Measurements from ENCODE around the gene C19orf53. TPM values are rescaled to one million over a fixed set of nuclear protein-coding genes. Genes with fewer than 3 reads are reported as not detected.
"Not testable (repeated sequence)": the region's sequence is repeated elsewhere in the genome, so short reads cannot be mapped to it uniquely, and the experiment has no call there.

The C19orf53 gene
- total RNA-seq = 45.6 TPM

DNA sequence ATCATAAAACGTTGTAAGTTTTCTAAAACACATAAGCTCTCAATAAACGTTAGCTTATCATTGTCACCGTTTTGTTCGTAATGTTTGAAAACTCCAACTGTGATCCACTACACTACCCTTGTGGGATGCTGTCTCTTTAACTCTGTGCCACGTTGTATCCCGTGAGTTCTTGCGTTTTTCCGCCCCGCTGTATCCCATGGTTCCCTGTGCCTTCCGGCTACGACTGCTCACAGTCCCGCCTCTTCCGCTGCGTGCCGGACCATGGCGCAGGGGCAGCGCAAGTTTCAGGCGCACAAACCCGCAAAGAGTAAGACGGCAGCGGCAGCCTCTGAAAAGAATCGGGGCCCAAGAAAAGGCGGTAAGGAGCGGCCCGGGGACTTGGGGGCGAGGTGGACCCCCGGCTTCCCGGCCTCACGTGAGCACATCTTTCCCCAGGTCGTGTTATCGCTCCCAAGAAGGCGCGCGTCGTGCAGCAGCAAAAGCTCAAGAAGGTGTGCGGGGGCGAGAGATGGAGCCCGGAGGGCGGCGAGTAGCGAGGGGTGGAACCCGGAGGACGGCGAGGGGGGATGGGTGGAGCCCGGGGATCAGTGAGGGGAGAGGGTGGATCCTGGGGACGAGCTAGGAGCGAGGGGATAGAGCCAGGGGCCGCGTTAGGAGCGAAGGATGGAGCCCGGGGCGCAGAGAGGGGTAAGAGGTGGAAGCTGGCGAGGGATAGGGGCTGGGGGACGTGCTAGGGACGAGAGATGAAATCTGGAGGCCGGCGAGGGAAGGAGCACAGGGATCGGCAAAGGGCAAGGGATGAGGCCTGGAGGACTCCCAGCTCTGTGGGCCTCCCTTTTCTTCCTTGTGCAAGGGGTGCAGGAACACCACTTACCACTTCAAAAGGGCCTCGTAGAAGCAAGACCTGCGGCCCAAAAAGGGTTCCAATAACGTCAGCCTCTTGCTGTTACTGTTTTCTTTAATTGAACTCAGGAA is at the start of gene C19orf53:
TSS of gene C19orf53 (plus strand) at position 240 of the 975 bp plus-strand sequence. CDS start at position 262, 22 bp downstream.
- DNase-seq = peak; percentile 97

DNA sequence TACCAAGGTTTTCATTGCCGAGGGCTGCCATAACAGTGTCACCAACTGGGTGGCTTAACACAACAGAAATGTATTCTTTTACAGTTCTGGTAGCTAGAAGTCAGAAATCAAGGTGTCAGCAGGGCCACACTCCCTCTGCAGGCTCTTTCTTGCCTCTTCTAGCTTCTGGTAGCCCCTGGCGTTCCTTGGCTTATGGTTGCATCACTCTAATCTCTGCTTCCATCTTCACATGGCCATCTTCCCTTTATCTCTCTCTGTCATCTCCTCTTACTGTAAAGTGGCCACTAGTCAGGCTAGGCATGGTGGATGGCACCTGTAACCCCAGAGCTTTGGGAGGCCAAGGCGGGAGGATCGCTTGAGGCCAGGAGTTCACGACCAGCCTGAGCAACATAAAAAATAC is 47.9 kb upstream of the C19orf53 start:
- DNase-seq = no peak

DNA sequence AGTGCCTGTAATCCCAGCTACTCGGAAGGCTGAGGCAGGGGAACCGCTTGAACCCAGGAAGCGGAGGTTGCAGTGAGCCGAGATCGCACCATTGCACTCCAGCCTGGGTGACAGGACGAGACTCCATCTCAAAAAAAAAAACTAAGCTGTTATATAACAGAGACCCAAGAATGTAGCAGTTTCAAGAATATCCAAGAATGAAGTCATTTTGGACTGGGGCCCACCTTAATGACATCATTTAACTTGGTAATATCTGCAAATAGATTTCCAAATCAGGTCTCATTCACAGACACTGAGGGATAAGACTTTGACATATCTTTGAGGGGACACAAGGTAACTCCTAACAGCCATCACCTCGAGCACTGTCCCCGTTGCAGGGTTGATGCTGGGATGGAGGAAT is 46.5 kb upstream of the C19orf53 start:
- peak; percentile 68 for DNase-seq

DNA sequence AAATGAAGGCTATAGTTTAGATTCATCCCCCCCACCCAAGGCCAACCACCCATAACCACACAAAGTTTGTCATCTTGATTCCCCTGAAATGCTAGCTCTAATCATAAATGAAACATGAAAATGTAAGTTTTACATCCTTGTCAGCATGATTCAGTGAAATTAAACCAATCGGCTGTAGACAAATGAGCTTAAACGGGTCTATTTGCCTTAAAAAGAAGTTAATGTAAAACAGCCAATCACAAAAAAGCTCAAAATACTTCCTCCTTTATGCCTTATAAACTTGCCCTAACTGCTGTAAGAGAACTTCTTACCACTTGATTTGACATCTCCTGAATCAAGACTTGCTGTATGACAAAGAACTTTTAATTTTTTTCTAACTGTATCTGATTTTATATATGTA is 44.4 kb upstream of the C19orf53 start:
- DNase-seq = no peak

DNA sequence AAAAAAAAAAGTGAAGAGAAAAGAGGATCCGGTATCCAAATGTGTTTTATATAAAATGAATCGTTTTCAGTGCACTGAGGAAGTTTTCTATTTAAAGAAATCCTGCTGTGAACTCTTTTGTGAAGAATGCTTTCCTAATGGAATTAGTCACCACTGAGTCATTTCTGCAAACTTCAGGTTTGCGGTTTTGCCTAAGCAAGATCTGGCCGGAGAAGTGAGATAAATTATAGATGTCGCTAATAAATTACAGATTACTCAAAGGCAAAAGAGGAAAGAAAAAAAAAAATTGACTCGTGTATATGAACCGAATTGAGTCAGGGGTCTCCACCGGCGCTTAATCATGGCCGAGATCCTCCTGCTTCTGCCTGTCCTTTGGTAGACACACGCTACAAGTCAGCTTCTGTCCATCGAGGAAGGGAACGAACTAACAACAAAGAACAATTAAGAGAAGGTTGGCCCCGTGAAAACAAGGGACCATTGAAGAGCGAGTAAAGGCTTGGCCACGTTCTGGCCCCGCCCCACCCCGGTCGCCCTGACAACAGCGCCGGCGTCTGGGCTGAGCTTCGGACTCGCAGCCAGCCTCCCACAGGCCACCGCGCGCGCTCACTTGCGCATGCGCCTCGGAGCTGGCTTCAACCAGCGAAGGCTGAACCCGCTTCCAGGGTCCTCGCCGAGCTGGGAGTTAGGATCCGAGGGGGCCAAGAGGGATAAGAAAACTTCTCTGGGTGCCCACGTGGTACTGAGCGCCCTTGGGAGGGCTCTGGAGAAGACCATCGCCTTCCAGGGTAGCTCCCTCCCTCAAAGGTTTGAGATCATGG is 42.9 kb upstream of the C19orf53 start:
- DNase-seq = peak; percentile 98

DNA sequence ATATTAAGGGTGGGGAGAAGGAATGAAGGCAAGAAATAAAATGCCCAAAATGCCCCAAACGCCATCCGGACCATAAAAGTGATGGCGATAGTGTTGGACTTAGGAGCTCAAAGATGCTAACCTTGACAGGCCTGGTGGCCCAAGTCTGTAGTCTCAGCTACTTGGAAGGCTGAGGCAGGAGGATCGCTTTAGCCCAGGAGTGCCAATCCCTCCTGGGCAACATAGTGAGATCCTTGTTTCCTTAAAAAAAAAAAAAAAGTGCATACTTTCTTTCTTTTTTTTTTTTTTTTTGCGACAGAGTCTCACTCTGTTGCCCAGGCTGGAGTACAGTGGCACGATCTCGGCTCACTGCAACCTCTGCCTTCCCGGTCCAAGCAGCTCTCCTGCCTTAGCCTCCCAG is 41.9 kb upstream of the C19orf53 start:
- no peak for DNase-seq

DNA sequence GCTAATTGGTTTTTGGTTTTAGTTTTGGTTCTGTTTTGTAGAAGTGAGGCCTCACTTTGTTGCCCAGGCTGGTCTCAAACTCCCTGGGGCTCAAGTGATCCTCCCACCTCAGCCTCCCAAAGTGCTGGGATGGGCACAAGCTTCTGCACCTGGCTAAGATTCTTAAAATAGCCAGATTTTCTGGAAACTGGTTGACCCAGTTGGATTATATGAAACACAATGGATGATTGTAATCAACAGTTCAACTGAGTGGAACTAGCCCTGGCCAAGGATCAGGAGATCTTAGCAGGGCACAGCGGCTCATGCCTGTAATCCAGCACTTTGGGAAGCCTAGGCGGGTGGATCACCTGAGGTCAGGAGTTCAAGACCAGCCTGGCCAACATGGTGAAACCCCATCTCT is 39.5 kb upstream of the C19orf53 start:
- no peak for DNase-seq

DNA sequence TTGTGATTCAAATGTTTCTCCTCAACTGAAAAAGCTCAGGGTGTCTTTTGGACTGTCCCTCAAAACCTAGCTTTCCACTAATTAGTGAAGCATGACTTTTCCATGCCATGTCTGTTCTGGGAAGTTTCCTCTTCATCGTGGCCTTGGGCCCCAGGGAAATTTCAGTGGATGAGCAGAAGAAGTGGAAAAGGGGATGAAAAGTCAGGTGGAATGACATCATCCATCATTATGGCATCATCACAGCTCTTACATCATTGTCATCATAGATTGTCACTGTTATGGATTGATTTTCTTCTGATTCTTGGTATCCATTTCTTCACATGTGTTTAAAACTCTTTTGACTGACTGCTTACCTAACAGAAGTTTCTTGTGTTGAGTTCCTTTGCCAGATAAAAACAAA is 36.2 kb upstream of the C19orf53 start:
- no peak for DNase-seq

DNA sequence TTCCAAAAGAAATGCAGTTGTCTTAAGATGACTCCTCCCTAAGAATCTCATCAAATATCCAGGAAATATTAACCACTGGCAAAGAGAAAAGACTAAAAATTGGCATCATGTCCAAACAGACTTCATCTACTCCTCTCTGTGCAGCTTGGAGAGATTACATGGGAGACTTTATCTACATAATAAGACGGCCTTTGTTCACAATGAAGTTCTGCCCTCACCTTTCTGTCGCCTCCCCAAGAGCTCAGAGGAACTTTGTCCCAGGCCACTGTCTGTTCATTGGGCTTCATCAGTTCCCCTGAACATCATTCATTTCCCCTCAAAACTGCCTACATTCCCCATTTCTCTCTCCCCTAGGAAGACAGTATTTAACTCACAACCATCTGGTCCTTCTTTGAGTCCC is 32.4 kb upstream of the C19orf53 start:
- no peak for DNase-seq

DNA sequence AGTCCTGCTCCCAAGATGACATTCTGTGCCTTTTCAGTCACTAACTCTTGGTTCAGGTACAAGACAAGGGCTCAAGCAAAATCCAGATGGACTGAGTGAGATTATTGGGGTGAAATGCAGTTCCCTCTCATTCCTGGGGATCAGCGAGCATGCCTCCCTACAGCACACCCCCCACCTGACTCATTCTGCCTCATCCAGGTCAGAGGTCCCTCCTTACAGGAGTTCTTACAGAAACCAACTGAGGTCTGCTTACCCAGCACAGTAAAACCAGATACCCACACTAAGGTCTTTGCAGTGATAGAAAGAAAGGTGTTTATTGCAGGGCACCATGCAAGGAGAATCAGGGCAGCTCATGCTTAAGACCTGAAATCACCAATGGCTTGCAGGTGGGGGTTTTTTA is 31.5 kb upstream of the C19orf53 start:
- DNase-seq = no peak

DNA sequence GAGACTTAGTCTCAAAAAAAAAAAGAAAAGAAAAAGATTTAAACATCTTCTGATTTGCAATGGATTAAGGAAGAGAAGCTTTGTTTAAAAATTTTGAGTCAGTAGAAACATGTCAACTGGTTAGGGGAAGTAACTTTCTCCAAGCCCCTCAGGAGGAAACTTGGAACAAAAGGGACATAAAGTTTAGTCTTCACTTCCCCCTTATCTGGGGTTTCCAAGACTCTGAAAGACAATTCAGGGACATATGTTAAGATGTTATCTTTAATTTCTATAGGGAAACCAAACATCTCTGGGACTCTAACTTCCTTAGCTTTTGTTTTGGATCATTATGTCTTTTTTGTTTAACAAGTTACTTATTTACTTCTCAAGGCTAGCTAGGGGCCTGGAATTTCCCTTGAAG is 30.1 kb upstream of the C19orf53 start:
- no peak for DNase-seq

DNA sequence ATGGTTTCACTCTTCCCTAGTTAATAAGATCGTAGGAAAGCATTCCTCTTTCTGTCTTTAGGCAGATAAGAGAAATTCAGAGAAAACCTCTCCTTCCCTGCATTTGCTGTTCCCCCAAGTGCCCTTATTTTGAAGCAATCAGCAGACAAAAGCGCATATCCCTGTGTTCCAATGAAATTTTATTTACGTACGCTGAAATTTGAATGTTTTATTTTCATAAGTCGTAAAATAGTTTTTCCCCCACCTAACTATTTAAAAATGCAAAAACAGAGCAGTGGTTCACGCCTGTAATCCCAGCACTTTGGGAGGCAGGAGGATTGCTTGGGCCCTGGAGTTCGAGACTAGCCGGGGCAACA is 27.2 kb upstream of the C19orf53 start:
- DNase-seq = no peak

DNA sequence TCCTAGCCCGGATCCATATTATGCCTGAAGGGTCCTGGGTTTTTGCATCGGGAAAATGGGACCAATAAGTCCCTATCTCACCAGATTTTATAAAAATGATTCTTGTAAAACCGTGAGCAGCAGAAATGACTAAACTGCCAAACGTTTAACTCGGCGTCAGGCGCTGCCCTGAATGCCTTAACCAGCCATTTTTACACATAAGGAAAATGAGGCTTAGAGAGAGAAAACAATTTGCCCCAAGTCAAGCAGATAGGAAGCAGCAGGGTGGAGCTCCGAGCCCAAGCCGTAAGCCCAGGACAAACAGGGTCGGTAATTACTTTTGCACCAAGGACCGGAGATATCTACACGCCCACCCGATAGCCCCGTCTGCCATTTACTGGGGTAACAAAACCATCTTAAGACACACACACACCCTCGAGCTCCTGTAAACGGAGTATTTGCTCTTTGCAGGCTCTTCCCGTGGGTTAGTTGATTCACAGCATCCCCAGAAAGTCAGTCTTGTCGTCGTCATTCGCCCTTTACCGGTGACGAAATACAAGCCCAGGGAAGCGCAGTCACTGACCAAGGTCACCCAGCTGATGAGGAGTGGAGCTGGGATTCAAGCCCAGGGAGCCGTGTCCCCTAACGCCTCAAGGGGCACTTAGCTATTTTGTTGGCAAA is 26.0 kb upstream of the C19orf53 start:
- DNase-seq = no peak

DNA sequence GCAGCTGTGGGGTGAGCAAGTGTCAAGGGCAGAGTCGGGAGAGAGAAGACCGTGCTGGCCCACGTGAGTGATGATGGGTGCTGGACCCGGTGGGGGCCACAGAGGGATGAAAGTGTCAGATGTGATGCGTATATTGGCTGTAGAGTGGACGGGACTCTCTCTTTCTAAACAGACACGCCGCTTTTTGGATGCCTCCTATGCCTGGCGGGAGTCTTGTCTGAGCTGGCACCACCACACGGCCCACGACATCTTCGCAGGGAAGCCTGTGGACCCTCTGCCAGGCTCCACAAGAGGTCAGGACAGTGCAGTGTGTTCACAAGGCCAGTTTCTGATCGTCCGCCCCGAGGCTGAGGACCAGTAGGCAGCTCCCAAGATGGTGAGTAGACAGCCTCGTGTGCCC is 22.8 kb upstream of the C19orf53 start:
- no peak for DNase-seq

DNA sequence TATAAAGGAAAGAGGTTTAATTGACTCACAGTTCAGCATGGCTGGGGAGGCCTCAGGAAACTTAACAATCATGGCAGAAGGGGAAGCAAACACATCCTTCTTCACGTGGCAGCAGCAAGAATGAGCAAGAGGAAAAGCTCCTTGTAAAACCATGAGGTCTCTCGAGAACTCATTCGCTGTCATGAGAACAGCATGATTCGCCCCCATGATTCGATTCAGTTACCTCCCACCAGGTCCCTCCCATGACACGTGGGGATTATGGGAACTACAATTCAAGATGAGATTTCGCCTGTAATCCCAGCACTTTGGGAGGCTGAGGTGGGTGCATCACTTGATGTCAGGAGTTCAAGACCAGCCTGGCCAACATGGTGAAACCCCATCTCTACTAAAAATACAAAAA is 20.6 kb upstream of the C19orf53 start:
- not testable (repeated sequence) for DNase-seq

DNA sequence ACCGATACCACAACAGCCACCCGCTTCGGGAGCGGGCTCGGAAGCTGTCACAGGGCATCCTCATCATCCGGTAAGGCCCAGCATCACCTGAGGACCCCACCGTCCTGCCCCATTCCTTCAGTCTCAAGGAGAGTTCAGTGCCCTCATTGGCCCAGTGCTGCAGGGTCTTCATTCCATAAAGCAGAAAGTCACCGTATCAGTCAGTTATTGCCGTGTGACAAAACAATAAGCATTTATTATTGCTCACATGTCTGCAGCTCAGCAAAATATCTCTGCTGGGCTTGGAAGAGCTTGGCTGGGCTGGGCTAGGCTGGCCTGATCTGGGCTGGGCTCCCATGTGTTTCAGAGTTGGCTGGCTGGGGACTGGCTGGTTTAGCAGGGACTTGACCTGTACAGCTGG is 18.0 kb upstream of the C19orf53 start:
- no peak for DNase-seq

DNA sequence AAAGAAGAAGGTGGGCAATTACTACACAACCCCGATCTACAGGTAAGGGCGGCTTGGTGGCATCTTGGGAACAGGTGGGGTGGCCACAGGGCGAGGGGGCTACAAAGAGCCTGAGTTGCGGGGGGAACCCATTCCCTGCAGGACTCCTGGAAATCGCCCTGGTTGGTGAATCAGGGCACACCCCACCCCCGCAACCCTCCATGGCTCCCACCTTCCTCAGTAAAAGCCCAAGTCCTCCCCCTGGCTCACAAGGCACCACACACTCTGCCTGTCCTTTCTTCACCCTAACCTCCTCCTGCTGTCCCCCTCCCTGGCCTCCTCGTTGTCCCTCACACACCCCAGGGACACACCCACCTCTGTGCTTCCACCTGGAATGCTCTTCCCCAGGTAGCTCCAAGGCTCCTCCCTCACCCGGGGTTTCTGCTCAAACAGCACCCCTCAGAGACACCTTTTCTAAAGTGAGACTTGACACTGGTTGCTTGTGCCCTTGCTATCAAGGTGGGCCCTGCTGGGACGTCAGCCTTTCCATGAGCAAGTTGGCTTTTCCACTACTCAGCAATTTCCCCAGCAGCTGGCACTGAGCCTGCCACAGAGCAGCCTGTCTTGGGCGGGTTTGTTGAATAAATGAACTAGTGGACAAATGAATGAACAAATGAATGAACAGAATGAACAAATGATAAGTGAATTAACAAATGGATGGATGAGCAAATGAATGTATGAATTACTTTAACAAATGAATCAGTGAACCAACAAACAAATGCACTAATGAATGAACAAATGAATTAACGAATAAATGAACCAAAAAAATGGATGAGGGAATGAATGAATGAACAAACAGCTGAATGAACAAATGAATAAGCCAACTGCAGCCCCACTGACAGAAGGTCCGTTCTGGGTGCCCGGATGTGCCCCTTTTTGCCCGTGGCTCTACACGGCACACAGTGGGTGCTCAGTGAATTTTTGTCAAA is 16.2 kb upstream of the C19orf53 start:
- DNase-seq = no peak

DNA sequence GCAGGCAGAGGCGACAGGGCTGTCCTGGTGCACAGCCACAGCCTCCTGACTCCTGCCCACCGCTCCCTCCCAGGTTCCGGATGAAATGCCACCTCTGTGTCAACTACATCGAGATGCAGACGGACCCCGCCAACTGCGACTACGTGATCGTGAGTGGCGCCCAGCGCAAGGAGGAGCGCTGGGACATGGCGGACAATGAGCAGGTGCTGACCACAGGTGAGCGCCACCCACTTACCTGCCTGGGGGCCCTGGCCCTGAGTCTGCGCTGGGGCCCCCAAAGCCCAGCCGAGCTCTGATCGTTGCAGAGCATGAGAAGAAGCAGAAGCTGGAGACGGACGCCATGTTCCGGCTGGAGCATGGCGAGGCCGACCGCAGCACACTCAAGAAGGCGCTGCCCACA is 15.5 kb upstream of the C19orf53 start:
- DNase-seq = no peak

DNA sequence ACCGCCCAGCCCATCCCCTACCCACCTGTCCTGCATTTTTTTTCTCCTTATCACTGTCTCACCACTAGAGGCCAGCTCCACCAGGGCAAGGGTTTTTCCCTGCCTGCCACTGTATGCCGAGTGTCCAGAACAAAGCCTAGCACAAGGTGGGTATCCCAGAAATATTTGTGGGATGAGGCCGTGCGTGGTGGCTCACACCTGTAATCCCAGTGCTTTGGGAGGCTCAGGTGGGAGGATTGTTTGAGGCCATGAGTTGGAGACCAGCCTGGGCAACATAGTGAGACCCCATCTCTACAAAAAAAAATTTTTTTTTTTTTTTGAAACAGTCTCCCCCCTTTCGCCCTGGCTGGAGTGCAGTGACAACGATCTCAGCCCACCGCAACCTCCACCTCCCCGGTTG is 12.8 kb upstream of the C19orf53 start:
- DNase-seq = no peak

DNA sequence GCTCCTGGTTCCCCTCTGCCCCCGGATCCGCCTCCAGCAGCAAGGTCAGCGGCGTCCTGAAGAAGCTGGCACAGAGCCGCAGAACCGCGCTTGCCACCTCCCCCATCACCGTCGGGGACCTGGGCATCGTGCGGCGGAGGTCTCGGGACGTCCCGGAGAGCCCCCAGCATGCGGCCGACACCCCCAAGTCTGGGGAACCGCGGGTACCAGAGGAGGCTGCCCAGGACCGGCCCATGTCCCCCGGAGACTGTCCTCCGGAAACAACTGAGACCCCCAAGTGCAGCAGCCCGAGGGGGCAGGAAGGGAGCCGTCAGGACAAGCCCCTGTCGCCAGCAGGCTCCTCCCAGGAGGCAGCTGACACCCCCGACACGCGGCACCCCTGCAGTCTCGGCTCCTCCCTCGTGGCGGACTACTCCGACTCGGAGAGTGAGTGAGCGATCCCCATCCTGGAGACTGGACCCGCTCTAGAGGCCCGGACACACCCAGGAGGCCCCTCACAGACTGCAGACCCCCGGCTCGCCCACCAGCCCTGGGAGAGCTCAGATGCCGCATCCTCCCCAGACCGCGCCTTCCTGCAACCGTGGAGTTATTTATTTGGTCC is 11.5 kb upstream of the C19orf53 start:
- no peak for DNase-seq

DNA sequence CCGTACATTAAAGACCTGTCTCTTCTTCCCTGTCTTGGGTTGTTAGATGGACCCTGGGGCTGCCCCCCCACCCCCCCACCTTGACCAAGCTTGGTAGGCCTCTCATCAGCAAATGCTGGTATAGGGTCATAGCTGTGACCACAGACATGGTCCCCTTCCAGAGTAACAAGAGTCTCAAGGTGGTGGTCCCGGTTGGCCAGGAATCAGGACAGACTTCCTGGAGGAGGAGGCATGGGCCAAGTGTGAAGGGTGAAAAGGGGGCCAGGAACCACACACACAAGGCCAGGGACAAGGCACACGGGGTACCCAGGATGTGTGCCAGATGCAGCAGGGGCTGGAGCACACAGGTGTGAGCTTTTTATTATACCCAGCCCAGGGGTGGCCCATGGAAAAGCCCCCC is 11.0 kb upstream of the C19orf53 start:
- no peak for DNase-seq
